Esophagus (tissue), 2 donors: ENCODE measurements around the gene UGCG. TPM values are rescaled to one million over a fixed set of nuclear protein-coding genes. Genes with fewer than 3 reads are reported as not detected.
"Not testable (repeated sequence)": the region's sequence is repeated elsewhere in the genome, so short reads cannot be mapped to it uniquely, and the experiment has no call there.

Experiments used
- H3K27ac ChIP-seq, 2 donors: one replicate each; pipeline ENCODE4 v1.5.1; 2013; ENCODE audit warnings: low read depth in 2 of 2, mild to moderate bottlenecking in 2 of 2, inconsistent platforms in 1 of 2, low read length in 1 of 2, moderate library complexity in 1 of 2
- H3K27me3 ChIP-seq, 2 donors: one replicate each; pipeline ENCODE4 v1.6.1; 2013; ENCODE audit warnings: low read length in 2 of 2, control low read depth in 1 of 2, mild to moderate bottlenecking in 1 of 2; ENCODE audit not compliant: insufficient read depth in 2 of 2, control insufficient read depth in 1 of 2
- H3K36me3 ChIP-seq, 2 donors: one replicate each; pipeline ENCODE4 v1.6.1; 2013; ENCODE audit warnings: low read length in 1 of 2; ENCODE audit not compliant: control insufficient read depth in 2 of 2, insufficient read depth in 2 of 2
- H3K4me1 ChIP-seq, 2 donors: one replicate each; pipeline ENCODE4 v1.6.1; 2013; ENCODE audit warnings: low read length in 1 of 2; ENCODE audit not compliant: control insufficient read depth in 2 of 2, insufficient read depth in 2 of 2
- H3K4me3 ChIP-seq, 2 donors: one replicate each; pipeline ENCODE4 v1.5.1; 2013; ENCODE audit warnings: low read length in 2 of 2, mild to moderate bottlenecking in 2 of 2, low read depth in 1 of 2, moderate library complexity in 1 of 2
- H3K9me3 ChIP-seq, 2 donors: one replicate each; pipeline ENCODE4 v1.6.1; 2013; ENCODE audit warnings: mild to moderate bottlenecking in 2 of 2, low read depth in 1 of 2, low read length in 1 of 2, moderate library complexity in 1 of 2; ENCODE audit not compliant: control insufficient read depth in 2 of 2, insufficient read depth in 1 of 2
- WGBS, 2 donors: extraction: QIAGEN DNeasy Blood & Tissue Kit; methylation state at CpG; one replicate each; pipeline ENCODE4 v1.1.7; 2013; 5-methylcytosine and 5-hydroxymethylcytosine counted together
- polyA plus RNA-seq, 2 donors: library from polyadenylated mRNA; stranded (reverse); fragments of 200-250 nt; gene quantifications; one replicate each; pipeline ENCODE4 v1.2.3, GENCODE V29; 2013
- donor health status: healthy with polysubstance abuse.
- donor health status: Bipolar disorder and iron deficiency.

Gene UGCG
- polyA plus RNA-seq, 2 donors = 26.7 to 37.7 TPM

GRCh38 chr9:111868475-111868874 is 28.1 kb upstream of the UGCG start:
- 83 to 96% methylated on average over 6 of the region's 6 CpGs for WGBS, 2 donors
- no peaks in the 10 kb centered on the region for H3K27me3 ChIP-seq
- H3K4me3 ChIP-seq = no peak overlapping the region
- H3K4me1 ChIP-seq = no peaks in the 10 kb centered on the region
- H3K27ac ChIP-seq = no peak overlapping the region
- H3K9me3 ChIP-seq = peaks cover 0 to 3% of the 10 kb centered on the region in 2 donors
- H3K36me3 ChIP-seq = no peaks in the 10 kb centered on the region

GRCh38 chr9:111870774-111871498 is 25.7 kb upstream of the UGCG start:
- H3K4me1 ChIP-seq = no peaks in the 10 kb centered on the region
- 91 to 93% methylated on average over 3 of the region's 3 CpGs for WGBS, 2 donors
- H3K27me3 ChIP-seq = no peaks in the 10 kb centered on the region
- H3K36me3 ChIP-seq = no peaks in the 10 kb centered on the region
- peaks cover 0 to 3% of the 10 kb centered on the region in 2 donors for H3K9me3 ChIP-seq
- H3K27ac ChIP-seq = no peak overlapping the region
- H3K4me3 ChIP-seq = no peak overlapping the region

DNA sequence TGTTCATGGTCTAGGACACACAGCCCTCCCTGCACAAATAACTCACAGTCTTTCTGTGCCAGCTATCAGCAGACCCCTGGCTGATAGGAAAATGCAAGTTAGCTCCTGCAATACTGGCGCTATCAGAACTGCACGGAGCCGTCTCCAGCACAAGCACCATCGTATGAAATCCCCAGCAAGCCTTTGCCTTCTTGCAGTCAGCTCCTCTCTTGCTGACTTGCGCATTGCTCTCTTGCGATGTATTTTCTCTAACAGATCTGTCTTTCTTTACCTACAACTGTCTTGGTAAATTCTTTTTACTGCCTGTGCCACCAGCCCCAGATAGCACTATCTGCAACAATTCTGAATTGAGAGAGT is 25.1 kb upstream of the UGCG start:
- Histone ChIP-seq H3K36me3 (no peaks in the 10 kb centered on the region), H3K27me3 (no peaks in the 10 kb centered on the region), H3K4me3 (no peak overlapping the region), H3K4me1 (no peaks in the 10 kb centered on the region), H3K9me3 (peaks cover 0 to 3% of the 10 kb centered on the region in 2 donors), H3K27ac (no peak overlapping the region)
- WGBS, 2 donors = 79 to 89% methylated on average over 6 of the region's 6 CpGs

GRCh38 chr9:111872886-111873285 is 23.7 kb upstream of the UGCG start:
- H3K36me3 ChIP-seq = no peaks in the 10 kb centered on the region
- H3K27me3 ChIP-seq = no peaks in the 10 kb centered on the region
- H3K4me3 ChIP-seq = no peak overlapping the region
- no peaks in the 10 kb centered on the region for H3K4me1 ChIP-seq
- peaks cover 0 to 3% of the 10 kb centered on the region in 2 donors for H3K9me3 ChIP-seq
- H3K27ac ChIP-seq = no peak overlapping the region
- 64 to 90% methylated on average over 3 of the region's 3 CpGs for WGBS, 2 donors

DNA sequence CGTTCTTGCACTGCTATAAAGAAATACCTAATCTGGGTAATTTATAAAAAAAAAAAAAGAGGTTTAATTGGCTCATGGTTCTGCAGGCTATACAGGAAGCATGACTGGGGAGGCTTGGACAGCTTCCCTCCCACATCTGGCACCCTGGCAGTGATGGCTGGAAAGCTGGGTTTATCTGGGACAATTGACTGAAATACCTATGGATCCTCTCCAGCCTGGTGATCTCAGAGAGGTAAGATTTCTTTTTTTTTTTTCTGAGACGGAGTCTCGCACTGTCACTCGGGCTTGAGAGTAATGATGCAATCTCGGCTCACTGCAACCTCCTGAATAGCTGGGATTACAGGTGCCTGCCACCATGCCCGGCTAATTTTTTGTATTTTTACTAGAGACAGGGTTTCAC is 22.7 kb upstream of the UGCG start:
- WGBS, 2 donors = 60 to 61% methylated on average over 6 of the region's 6 CpGs
- no peaks in the 10 kb centered on the region for H3K27me3 ChIP-seq
- peak overlapping the region; percentile 72 to 78 for H3K27ac ChIP-seq
- no peaks in the 10 kb centered on the region for H3K4me1 ChIP-seq
- no peaks in the 10 kb centered on the region for H3K9me3 ChIP-seq
- H3K4me3 ChIP-seq = no peak overlapping the region
- H3K36me3 ChIP-seq = no peaks in the 10 kb centered on the region

GRCh38 chr9:111874500-111874899 is 22.1 kb upstream of the UGCG start:
- Histone ChIP-seq H3K9me3 (no peaks in the 10 kb centered on the region), H3K27ac (peak overlapping the region; percentile 72 to 78), H3K4me3 (no peak overlapping the region), H3K27me3 (no peaks in the 10 kb centered on the region), H3K36me3 (no peaks in the 10 kb centered on the region), H3K4me1 (no peaks in the 10 kb centered on the region)
- 55 to 63% methylated on average over 2 of the region's 2 CpGs for WGBS, 2 donors

DNA sequence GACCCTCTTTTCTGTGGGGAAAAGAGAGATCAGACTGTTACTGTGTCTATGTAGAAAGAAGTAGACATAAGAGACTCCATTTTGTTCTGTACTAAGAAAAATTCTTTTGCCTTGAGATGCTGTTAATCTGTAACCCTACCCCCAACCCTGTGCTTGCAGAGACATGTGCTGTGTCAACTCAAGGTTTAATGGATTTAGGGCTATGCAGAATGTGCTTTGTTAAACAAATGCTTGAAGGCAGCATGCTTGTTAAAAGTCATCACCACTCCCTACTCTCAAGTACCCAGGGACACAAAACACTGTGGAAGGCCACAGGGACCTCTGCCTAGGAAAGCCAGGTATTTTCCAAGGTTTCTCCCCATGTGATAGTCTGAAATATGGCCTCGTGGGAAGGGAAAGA is 21.3 kb upstream of the UGCG start:
- not testable (repeated sequence) for H3K36me3 ChIP-seq, H3K9me3 ChIP-seq
- WGBS, 2 donors = 70 to 77% methylated on average over 1 of the region's 1 CpG

DNA sequence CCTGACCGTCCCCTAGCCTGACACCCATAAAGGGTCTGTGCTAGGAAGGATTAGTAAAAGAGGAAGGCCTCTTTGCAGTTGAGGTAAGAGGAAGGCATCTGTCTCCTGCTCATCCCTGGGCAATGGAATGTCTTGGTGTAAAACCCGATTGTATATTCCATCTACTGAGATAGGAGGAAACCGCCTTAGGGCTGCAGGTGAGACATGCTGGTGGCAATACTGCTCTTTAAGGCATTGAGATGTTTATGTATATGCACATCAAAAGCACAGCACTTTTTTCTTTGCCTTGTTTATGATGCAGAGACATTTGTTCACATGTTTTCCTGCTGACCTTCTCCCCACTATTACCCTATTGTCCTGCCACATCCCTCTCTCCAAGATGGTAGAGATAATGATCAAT is 20.9 kb upstream of the UGCG start:
- H3K27ac ChIP-seq = peak overlapping the region in 1 of 2 donors; percentile 60
- H3K36me3 ChIP-seq, H3K9me3 ChIP-seq, H3K4me1 ChIP-seq, H3K4me3 ChIP-seq, H3K27me3 ChIP-seq: not testable (repeated sequence)
- 77 to 79% methylated on average over 3 of the region's 3 CpGs for WGBS, 2 donors

More for the DNA sequence above, 21.3 kb upstream of the UGCG start:
- H3K27ac ChIP-seq = peak overlapping the region in 1 of 2 donors; percentile 60
- H3K4me1 ChIP-seq, H3K27me3 ChIP-seq, H3K4me3 ChIP-seq: not testable (repeated sequence)

DNA sequence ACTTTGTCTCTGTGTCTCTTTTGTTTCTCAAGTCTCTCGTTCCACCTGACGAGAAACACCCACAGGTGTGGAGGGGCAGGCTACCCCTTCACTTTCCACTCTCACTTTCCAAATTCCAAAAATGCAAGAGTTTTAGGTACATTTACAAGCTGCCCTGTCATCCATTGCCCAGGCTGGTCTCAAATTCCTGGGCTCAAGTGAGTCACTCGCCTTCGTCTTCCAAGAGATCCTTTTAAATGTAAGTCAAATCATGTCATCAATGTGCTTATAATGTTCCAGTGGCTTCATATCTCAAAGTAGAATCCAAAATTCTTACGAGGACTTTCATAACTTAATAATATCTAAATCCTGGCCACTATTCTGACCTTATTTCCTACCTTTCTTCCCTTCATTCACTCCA is 20.4 kb upstream of the UGCG start:
- no peaks in the 10 kb centered on the region for H3K9me3 ChIP-seq
- no peaks in the 10 kb centered on the region for H3K27me3 ChIP-seq
- H3K4me3 ChIP-seq = no peak overlapping the region
- no peaks in the 10 kb centered on the region for H3K4me1 ChIP-seq
- no peaks in the 10 kb centered on the region for H3K36me3 ChIP-seq
- H3K27ac ChIP-seq = no peak overlapping the region
- 85 to 94% methylated on average over 5 of the region's 5 CpGs for WGBS, 2 donors

GRCh38 chr9:111877420-111877819 is 19.2 kb upstream of the UGCG start:
- no peak overlapping the region for H3K4me3 ChIP-seq
- no peaks in the 10 kb centered on the region for H3K27me3 ChIP-seq
- no peak overlapping the region for H3K27ac ChIP-seq
- no peaks in the 10 kb centered on the region for H3K9me3 ChIP-seq
- WGBS, 2 donors = 84 to 95% methylated on average over 2 of the region's 2 CpGs
- no peaks in the 10 kb centered on the region for H3K36me3 ChIP-seq
- no peaks in the 10 kb centered on the region for H3K4me1 ChIP-seq
